ENCODE measurements around the gene GABRA5.

DNA sequence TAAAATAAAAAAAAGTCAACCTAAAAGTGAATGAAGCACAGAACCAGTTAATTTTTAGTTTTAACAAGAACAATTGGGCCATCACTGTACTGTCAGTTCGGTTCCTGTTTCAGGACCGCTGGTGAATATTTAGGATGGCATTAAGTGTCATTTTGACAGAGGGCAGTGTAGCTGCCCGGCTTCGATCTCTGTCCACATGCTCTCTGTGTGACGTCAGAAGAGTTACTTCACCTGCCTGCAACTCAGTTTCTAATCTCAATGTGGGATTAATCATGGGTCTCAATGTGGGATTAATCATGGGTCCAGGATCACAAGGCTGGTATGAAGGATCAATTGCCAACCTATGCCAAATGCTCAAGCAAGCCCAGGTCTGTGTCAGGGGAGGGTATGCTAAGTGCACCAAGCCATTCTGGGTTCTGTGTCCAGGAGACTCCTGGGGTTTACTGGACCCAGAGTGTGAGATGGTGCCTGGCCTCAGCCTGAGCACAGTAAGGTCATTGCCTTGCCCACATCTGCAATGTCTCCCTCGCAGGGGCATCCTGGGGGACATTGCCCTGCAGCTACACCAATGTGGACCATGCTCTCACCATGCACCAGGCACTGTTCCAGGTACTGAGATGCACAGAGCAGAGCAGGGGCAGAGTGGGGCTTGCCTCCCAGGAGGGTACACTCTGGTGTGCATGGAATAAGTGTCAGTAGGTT lies 8.1 kb downstream of the GABRA5 start:
- TF ChIP-seq, protein P1, sequence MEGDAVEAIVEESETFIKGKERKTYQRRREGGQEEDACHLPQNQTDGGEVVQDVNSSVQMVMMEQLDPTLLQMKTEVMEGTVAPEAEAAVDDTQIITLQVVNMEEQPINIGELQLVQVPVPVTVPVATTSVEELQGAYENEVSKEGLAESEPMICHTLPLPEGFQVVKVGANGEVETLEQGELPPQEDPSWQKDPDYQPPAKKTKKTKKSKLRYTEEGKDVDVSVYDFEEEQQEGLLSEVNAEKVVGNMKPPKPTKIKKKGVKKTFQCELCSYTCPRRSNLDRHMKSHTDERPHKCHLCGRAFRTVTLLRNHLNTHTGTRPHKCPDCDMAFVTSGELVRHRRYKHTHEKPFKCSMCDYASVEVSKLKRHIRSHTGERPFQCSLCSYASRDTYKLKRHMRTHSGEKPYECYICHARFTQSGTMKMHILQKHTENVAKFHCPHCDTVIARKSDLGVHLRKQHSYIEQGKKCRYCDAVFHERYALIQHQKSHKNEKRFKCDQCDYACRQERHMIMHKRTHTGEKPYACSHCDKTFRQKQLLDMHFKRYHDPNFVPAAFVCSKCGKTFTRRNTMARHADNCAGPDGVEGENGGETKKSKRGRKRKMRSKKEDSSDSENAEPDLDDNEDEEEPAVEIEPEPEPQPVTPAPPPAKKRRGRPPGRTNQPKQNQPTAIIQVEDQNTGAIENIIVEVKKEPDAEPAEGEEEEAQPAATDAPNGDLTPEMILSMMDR (conservative IDR thresholded peaks at IDR 0.05; ENCODE audit: low read length) = no peak
- TF ChIP-seq EZH2phosphoT487 (IDR thresholded peaks at IDR 0.05; ENCODE audit: borderline replicate concordance, low read depth, low read length) = no peak

All from OCI-LY7 (cell line).